ENCODE data around the gene APPL2. TPM values are rescaled to one million over a fixed set of nuclear protein-coding genes. Genes with fewer than 3 reads are reported as not detected.

Gene APPL2
- polyA plus RNA-seq, 2 of the 4 experiments (the other 2 are of a cell fraction): 24.1 to 62.6 TPM

- ATAC-seq: no peak
- TF ChIP-seq HDAC2 (IDR thresholded peaks at IDR 0.05) (no peak), RCOR1 (IDR thresholded peaks at IDR 0.05; ENCODE audit: low read depth, low read length) (no peak)
- H3K4me1 ChIP-seq: no peaks in the 10 kb centered on the region
- ChIA-PET CTCF (interaction anchor here (0.6 to 2.4 kb wide), 3 partner anchors 20 to 175 kb away, joined by 3 to 6 read pairs (median 3); no protein-coding TSS in a partner anchor), POLR2A (no interaction called here)
- FAIRE-seq: no peak
- no peak overlapping the region for H3K4me2 ChIP-seq
- 91% methylated on average over 3 of the region's 3 CpGs for WGBS (ENCODE audit: missing lambda C conversion rate)
- no peaks in the 10 kb centered on the region for H3K9me3 ChIP-seq
- H3K4me3 ChIP-seq: no peak overlapping the region
- H3K27ac ChIP-seq: no peak overlapping the region
- no peak for DNase-seq (ENCODE audit: low read depth in 1 of 2, low spot score in 1 of 2)
Observed at GRCh38 chr12:105209091-105209490, 26.9 kb downstream of the APPL2 start.

DNA sequence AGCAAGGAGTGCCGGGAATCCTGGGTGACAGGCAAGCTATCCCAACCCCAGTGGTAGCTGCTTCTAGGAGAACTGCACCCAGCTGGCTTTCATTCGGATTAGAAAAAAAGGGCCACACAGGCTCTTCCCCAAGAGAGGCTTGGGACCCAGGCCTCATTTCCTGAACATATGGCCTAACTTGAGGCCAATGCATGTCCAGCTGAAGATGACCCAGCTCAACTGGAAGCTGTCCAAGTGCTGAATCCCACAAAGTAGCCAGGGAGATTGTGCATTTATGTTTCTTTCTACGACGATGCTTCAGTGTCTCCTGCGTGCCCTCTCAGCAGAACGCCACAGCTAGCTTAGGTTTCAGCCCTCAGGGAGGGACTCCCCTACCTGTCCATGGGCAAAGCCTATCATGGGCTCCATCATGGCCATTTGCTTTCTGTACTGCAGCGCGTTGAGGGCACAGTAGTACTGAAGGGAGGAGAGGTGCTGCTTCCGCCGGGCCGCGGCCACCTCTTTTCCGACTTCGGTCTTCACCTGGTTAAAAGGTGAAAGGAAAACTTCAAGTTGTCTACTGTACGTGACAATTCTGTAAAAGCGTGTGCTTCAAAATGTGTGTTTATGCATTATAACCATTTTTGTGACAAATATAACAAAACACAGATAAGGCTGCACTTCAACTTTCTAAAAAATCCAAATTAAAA is 29.1 kb downstream of the APPL2 start:
- no peaks in the 10 kb centered on the region for H3K4me1 ChIP-seq
- no peak for ATAC-seq
- FAIRE-seq: no peak
- no peak for DNase-seq (ENCODE audit: low read depth in 1 of 2, low spot score in 1 of 2)
- TF ChIP-seq POLR2A (IDR thresholded peaks at IDR 0.05; ENCODE audit: low read length) (no peak), NPAS2 (CRISPR knock-in tag; IDR thresholded peaks at IDR 0.05; ENCODE audit: borderline replicate concordance) (no peak), HOXB13 (CRISPR knock-in tag; IDR thresholded peaks at IDR 0.05; ENCODE audit: low read depth) (no peak), RNF2 (IDR thresholded peaks at IDR 0.05; ENCODE audit: borderline replicate concordance, low read depth) (no peak), TFCP2L1 (CRISPR knock-in tag; IDR thresholded peaks at IDR 0.05) (no peak), CHD2 (IDR thresholded peaks at IDR 0.05; ENCODE audit: low read length, partially characterized antibody) (no peak), TP53 (CRISPR knock-in tag; IDR thresholded peaks at IDR 0.05) (no peak), NFE2L2 (conservative IDR thresholded peaks at IDR 0.05; ENCODE audit: low read length) (no peak), HDAC2 (IDR thresholded peaks at IDR 0.05) (no peak), NR3C1 (IDR thresholded peaks at IDR 0.05) (no peak), JUN (IDR thresholded peaks at IDR 0.05) (no peak), HEYL (CRISPR knock-in tag; IDR thresholded peaks at IDR 0.05) (no peak), POLR2AphosphoS2 (conservative IDR thresholded peaks at IDR 0.05; ENCODE audit: low read length) (no peak)
- TF ChIP-seq, protein P1, sequence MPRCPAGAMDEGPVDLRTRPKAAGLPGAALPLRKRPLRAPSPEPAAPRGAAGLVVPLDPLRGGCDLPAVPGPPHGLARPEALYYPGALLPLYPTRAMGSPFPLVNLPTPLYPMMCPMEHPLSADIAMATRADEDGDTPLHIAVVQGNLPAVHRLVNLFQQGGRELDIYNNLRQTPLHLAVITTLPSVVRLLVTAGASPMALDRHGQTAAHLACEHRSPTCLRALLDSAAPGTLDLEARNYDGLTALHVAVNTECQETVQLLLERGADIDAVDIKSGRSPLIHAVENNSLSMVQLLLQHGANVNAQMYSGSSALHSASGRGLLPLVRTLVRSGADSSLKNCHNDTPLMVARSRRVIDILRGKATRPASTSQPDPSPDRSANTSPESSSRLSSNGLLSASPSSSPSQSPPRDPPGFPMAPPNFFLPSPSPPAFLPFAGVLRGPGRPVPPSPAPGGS (IDR thresholded peaks at IDR 0.05): no peak
- TF ChIP-seq, protein P2, sequence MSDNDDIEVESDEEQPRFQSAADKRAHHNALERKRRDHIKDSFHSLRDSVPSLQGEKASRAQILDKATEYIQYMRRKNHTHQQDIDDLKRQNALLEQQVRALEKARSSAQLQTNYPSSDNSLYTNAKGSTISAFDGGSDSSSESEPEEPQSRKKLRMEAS (IDR thresholded peaks at IDR 0.05): no peak
- H3K4me3 ChIP-seq: no peak overlapping the region
- CTCF ChIA-PET: interaction anchor here (2.1 kb wide), 1 partner anchor 176 kb away, joined by 6 read pairs; no protein-coding TSS in a partner anchor
- no peak overlapping the region for H3K27ac ChIP-seq
- H3K9me3 ChIP-seq: no peaks in the 10 kb centered on the region
- 97% methylated on average over 16 of the region's 16 CpGs for WGBS (ENCODE audit: missing lambda C conversion rate)
- no peak overlapping the region for H3K4me2 ChIP-seq
- POLR2A ChIA-PET: no interaction called here

- Histone ChIP-seq H3K4me1 (no peaks in the 10 kb centered on the region), H3K4me2 (no peak overlapping the region), H3K9me3 (no peaks in the 10 kb centered on the region), H3K4me3 (no peak overlapping the region), H3K27ac (no peak overlapping the region)
- POLR2A ChIA-PET: no interaction called here
- 90% methylated on average over 10 of the region's 10 CpGs for WGBS (ENCODE audit: missing lambda C conversion rate)
- ATAC-seq: peak in 1 of 2 experiments; percentile 16; a peak in 1 of 6 replicates
- CTCF ChIA-PET: interaction anchor here (0.6 to 2.1 kb wide), 7 partner anchors 15 to 719 kb away, joined by 3 to 6 read pairs (median 3); no protein-coding TSS in a partner anchor
- TF ChIP-seq EP300 (IDR thresholded peaks at IDR 0.05) (no peak), CHD2 (IDR thresholded peaks at IDR 0.05; ENCODE audit: low read length, partially characterized antibody) (no peak), RNF2 (IDR thresholded peaks at IDR 0.05; ENCODE audit: borderline replicate concordance, low read depth) (no peak), KDM5A (IDR thresholded peaks at IDR 0.05) (no peak), E2F6 (IDR thresholded peaks at IDR 0.05; ENCODE audit: borderline replicate concordance, low read depth) (no peak), HEYL (CRISPR knock-in tag; IDR thresholded peaks at IDR 0.05) (no peak), NPAS2 (CRISPR knock-in tag; IDR thresholded peaks at IDR 0.05; ENCODE audit: borderline replicate concordance) (no peak)
- TF ChIP-seq, protein P3, sequence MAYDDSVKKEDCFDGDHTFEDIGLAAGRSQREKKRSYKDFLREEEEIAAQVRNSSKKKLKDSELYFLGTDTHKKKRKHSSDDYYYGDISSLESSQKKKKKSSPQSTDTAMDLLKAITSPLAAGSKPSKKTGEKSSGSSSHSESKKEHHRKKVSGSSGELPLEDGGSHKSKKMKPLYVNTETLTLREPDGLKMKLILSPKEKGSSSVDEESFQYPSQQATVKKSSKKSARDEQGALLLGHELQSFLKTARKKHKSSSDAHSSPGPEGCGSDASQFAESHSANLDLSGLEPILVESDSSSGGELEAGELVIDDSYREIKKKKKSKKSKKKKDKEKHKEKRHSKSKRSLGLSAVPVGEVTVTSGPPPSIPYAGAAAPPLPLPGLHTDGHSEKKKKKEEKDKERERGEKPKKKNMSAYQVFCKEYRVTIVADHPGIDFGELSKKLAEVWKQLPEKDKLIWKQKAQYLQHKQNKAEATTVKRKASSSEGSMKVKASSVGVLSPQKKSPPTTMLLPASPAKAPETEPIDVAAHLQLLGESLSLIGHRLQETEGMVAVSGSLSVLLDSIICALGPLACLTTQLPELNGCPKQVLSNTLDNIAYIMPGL (CRISPR knock-in tag; IDR thresholded peaks at IDR 0.05; ENCODE audit: borderline replicate concordance): no peak
- TF ChIP-seq, protein P1 (IDR thresholded peaks at IDR 0.05): no peak
- FAIRE-seq: no peak
- DNase-seq (ENCODE audit: low read depth in 1 of 2, low spot score in 1 of 2): no peak
Observed at GRCh38 chr12:105205322-105206048, 30.5 kb downstream of the APPL2 start.

Measured in A549 (cell line).